Activated CD4-positive, alpha-beta T cell treated with anti-CD3 and anti-CD28 coated beads, Interleukin-2, amount 10 ng/mL, durations not matched to agents 24 days and 14 days (primary cell): ENCODE data around the gene PEX11G. TPM values are rescaled to one million over a fixed set of nuclear protein-coding genes. Genes with fewer than 3 reads are reported as not detected.

ENCODE experiments used
- DNase-seq: peaks from one replicate; pipeline ENCODE4 v3.0.0; 2022
- H3K27ac Mint-ChIP-seq: one replicate; pipeline ENCODE4 v1.8.0; 2022; ENCODE audit warnings: mild to moderate bottlenecking, mixed read lengths
- H3K27me3 Mint-ChIP-seq: one replicate; pipeline ENCODE4 v1.8.0; 2022; ENCODE audit warnings: mixed read lengths
- H3K36me3 Mint-ChIP-seq: one replicate; pipeline ENCODE4 v1.8.0; 2022; ENCODE audit warnings: low read depth, mild to moderate bottlenecking, mixed read lengths
- H3K4me1 Mint-ChIP-seq: one replicate; pipeline ENCODE4 v1.8.0; 2021; ENCODE audit warnings: mixed read lengths
- H3K4me3 Mint-ChIP-seq: one replicate; pipeline ENCODE4 v1.8.0; 2022; ENCODE audit warnings: mild to moderate bottlenecking, moderate library complexity, mixed read lengths
- H3K9me3 Mint-ChIP-seq: one replicate; pipeline ENCODE4 v1.8.0; 2021; ENCODE audit warnings: mixed read lengths
- intact Hi-C: fragments of 100-400 bp; cut with micrococcal nuclease; formaldehyde crosslinking; loops from one replicate; pipeline ENCODE4 v1.15.1; 2023
- total RNA-seq: library from RNA; stranded (reverse); gene quantifications from 2 replicates; pipeline ENCODE4 v1.2.3, GENCODE V29; 2022

PEX11G gene
- total RNA-seq: 1.1 and 1.2 TPM in 2 replicates

DNA sequence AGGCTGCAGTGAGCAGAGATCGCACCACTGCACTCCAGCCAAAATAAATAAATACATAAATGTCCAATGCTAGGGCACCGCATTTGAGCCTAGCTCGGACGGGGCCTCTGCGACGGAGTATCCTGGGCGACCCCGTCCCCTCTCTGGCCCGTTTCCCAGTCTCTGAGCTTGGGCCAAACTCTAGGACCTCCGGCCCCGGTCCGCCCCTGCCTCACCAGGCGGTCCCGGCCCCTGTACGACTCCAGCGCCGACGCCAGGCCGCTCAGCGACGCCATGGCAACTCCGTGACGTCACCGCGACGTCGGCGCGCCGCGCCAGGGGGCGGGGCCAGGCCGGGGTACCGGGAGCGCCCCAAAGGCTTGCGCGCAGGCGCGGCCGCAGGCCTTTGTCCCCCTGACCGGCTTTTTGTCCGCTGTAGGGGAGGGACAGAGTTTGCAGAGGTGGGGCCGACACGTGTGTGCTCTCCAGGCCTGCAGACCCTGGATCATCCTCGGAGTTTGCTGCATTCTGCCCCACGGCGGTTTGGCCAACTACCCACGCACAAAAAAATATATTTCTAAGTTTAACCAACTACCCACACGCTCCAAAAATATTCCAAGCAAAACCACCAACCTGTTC is at the start of gene PEX11G:
Gene PEX11G (minus strand): TSS at position 300 of the 618 bp plus-strand sequence. CDS start 25 bp downstream, at position 275.
- DNase-seq: peak; percentile 98
- Mint-ChIP-seq H3K4me1 (peaks cover 26% of the 10 kb centered on the region), H3K27me3 (no peaks in the 10 kb centered on the region), H3K36me3 (no peaks in the 10 kb centered on the region), H3K27ac (peak within 1 kb of the TSS; percentile 91), H3K9me3 (peaks cover 3% of the 10 kb centered on the region), H3K4me3 (peak within 1 kb of the TSS; percentile 83)
- intact Hi-C loops: loop anchor here (2.0 kb wide), 1 partner anchor 34 kb away; the partner anchor contains the start of gene MCOLN1

DNA sequence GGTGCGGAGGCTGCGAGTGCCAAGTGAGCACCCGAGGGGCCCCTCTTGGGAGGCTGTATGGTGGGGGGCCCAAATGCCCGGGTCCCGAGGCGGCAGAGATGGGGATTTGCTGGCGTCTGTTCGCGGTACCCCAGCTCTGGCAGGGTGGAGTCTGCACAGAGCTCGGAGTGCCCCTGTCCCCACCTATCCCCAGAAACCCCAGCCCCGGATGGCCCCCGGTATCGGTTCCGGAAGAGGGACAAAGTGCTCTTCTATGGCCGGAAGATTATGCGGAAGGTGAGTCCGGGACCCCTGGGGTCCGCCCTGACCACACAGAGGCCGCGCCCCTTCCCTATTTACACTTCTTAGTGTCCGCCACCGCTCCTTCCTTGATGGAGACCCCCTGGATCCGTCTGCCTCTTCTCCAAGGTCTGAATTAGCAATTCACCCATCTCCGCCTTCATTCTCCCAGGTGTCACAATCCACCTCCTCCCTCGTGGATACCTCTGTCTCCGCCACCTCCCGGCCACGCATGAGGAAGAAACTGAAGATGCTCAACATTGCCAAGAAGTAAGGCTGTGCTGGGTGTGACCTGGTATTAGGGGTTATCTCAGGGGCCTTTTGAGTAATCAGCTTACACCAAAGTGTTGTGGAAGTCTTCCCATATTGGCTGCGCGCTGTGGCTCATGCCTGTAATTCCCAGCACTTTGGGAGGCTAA is 47.3 kb upstream of the PEX11G start:
- Mint-ChIP-seq H3K27ac (peak overlapping the region; percentile 89), H3K27me3 (no peaks in the 10 kb centered on the region), H3K4me3 (peak overlapping the region; percentile 96), H3K9me3 (no peaks in the 10 kb centered on the region), H3K36me3 (peaks cover 25% of the 10 kb centered on the region), H3K4me1 (peaks cover 13% of the 10 kb centered on the region)
- intact Hi-C loops: loop anchor here (1.0 to 10.0 kb wide), 2 partner anchors 93 to 141 kb away; partner anchors contain the start of genes PET100 and XAB2
- DNase-seq: no peak

DNA sequence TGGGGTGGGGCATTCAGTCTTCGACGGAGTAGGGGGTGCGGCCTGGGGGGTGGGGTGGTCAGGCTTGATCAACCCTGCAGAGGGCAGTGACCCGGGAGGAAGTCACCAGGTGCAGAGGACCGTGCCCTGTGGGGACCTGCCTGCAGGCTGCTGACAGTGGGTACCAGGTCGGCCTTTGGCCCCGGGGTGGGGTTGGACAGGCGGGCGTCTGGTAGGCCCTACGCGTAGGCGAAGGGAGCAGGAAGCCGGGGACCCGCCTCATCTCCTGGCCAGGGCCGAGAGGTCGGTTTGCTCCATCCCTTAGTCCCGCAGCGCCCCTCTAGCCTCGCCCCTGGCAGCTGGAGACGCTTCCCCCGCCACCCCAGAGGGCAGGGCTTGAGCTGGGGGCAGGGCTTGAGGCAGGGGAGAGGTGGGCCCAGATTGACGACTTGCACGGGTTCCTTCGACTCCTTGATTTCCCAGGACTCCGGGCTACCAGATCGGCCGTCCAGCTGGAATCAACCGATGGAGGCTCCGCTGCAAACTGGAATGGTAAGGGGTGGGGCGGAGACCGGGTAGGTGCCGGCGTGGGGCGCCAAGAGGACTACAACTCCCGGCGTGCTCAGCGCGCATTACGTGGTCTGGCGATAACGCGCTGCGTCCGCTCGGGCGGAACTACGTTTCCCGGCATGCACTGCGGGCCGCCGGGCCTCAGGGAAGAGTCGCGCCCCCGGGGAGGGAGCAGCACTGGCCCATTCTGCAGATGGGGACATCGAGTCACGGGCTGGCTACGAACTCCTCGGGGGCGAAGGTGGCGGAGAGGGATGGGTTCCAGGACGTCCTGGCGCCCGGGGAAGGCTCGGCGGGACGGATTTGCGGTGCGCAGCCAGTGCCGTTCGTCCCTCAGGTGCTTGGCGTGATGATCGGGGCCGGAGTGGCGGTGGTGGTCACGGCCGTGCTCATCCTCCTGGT is 46.5 kb upstream of the PEX11G start, which contains the start of gene PNPLA6:
Gene PNPLA6 (plus strand): TSS at position 671 of the 951 bp plus-strand sequence. CDS start 72 bp downstream, at position 743.
- no peaks in the 10 kb centered on the region for H3K9me3 Mint-ChIP-seq
- peak within 1 kb of the TSS; percentile 89 for H3K27ac Mint-ChIP-seq
- no peaks in the 10 kb centered on the region for H3K27me3 Mint-ChIP-seq
- intact Hi-C loops: loop anchor here (1.0 to 10.0 kb wide), 2 partner anchors 94 to 141 kb away; partner anchors contain the start of genes PET100 and XAB2
- DNase-seq: peak; percentile 98
- H3K4me3 Mint-ChIP-seq: peak within 1 kb of the TSS; percentile 96
- peaks cover 24% of the 10 kb centered on the region for H3K36me3 Mint-ChIP-seq
- H3K4me1 Mint-ChIP-seq: peaks cover 13% of the 10 kb centered on the region

DNA sequence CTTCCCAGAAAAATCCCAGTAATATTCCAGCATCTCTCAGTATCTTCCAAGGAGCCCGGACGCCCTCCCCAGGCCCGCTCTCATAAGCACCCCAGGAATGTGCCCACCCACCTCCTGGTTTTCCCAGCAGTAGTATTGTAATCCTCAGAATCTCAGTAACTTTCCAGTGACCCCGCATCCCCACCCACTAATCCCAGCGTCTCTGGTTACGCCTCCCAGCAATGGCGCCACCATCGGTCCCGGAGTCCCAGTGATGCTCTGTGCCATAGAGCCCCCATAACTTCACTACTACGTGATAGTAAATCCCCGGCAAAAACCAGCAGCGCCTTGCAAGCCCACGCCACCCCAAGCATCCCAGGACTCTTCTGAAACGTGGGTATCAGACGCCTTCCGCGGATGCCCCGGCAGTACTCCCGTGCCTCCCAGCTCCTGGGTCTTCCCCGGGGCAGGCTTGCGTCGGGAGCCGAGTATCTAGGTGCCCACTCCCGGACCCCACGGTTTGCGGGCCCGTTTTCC is 45.8 kb upstream of the PEX11G start:
- Mint-ChIP-seq H3K27me3 (no peaks in the 10 kb centered on the region), H3K4me1 (peaks cover 13% of the 10 kb centered on the region), H3K4me3 (peak overlapping the region; percentile 96), H3K27ac (peak overlapping the region; percentile 80), H3K36me3 (peaks cover 23% of the 10 kb centered on the region), H3K9me3 (no peaks in the 10 kb centered on the region)
- peak; percentile 78 for DNase-seq
- intact Hi-C loops: loop anchor here (1.0 to 10.0 kb wide), 4 partner anchors 12 to 140 kb away; partner anchors contain the start of genes MCOLN1, PET100 and XAB2

DNA sequence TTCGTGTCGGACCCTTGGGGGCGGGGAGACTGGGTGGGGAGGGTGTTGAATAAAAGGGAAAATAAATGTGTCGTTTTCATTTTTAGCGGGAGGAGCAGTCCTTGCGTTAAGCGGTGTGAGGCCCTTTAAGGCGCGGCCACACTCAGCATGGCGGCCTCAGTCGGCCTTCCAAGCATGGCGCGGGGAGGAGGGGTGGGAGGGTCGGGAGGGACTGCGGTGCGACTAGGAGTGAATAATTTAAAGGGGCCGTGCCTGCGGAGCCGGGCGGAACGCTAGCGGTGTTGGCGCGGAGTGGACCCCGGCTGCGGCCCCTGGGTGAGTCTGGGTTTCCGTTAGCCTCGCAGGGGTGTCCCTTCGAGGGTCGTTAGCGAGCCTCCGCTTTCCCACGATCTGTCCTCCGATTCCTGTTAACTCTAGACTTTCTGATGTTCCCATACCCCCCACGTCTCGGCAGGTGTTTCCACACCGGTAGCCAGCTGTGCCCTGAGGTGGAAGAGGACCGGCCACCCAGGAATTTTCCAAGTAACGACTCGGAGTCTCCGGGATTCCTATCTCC is 45.2 kb upstream of the PEX11G start:
- H3K9me3 Mint-ChIP-seq: no peaks in the 10 kb centered on the region
- DNase-seq: peak; percentile 95

DNA sequence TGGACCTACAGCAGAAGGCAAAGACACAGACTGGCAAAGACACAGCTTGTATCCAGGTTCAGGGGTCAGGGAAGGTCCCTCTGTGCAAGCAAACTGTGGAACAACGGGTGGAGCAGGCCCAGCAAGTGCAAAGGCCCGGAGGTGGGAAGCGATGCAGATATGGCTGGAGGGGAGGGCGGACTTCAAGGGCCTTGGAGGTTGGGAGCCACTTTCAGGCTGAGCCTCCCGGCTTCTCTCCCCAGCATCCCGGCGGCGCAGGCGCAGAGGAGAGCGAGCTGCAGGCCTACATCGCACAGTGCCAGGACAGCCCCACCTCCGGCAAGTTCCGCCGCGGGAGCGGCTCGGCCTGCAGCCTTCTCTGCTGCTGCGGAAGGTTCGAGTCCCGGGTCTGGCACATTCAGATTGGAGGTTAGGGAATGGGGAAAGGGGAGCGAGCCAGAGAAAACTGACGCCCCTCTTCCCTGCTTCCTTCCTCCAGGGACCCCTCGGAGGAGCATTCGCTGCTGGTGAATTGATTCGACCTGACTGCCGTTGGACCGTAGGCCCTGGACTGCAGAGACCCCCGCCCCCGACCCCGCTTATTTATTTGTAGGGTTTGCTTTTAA is 44.5 kb upstream of the PEX11G start:
- peaks cover 13% of the 10 kb centered on the region for H3K4me1 Mint-ChIP-seq
- H3K9me3 Mint-ChIP-seq: no peaks in the 10 kb centered on the region
- H3K4me3 Mint-ChIP-seq: peak overlapping the region; percentile 96
- H3K27ac Mint-ChIP-seq: peak overlapping the region; percentile 80
- no peak for DNase-seq
- H3K36me3 Mint-ChIP-seq: peaks cover 21% of the 10 kb centered on the region
- H3K27me3 Mint-ChIP-seq: no peaks in the 10 kb centered on the region
- intact Hi-C loops: loop anchor here (10.0 kb wide), 1 partner anchor 139 kb away; no protein-coding TSS in a partner anchor

More for the DNA sequence above, 45.2 kb upstream of the PEX11G start:
- peaks cover 13% of the 10 kb centered on the region for H3K4me1 Mint-ChIP-seq
- intact Hi-C loops: loop anchor here (1.0 to 10.0 kb wide), 3 partner anchors 12 to 139 kb away; partner anchors contain the start of gene MCOLN1
- peak overlapping the region; percentile 96 for H3K4me3 Mint-ChIP-seq
- H3K27me3 Mint-ChIP-seq: no peaks in the 10 kb centered on the region
- H3K36me3 Mint-ChIP-seq: peaks cover 25% of the 10 kb centered on the region
- peak overlapping the region; percentile 80 for H3K27ac Mint-ChIP-seq

DNA sequence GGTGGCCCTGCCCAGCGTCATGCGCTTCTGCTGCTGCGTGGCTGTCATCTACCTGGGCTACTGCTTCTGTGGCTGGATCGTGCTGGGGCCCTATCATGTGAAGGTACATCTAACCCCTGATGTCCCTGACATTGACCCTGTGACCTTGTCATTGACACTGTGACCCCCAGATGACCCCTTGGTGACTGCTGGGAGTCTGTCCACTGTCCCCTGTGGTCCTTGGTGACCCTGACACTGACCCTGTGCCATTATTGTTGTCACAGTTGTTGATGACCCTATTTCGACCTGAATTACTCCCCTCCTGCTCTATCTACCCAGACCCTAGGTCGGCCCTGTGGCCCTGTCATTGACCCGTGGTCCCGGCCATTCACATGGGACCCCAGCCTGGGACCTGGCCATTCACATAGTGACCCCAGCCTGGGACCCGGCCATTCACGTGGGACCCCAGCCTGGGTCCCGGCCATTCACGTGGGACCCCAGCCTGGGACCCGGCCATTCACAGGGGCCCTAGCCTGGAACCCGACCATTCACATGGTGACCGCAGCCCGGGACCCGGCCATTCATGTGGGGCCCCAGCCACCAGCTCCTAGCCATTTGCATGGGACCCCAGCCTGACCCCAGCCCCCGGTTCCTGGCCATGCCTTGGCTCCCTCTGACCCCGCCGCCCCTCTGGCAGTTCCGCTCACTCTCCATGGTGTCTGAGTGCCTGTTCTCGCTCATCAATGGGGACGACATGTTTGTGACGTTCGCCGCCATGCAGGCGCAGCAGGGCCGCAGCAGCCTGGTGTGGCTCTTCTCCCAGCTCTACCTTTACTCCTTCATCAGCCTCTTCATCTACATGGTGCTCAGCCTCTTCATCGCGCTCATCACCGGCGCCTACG is 41.0 kb upstream of the PEX11G start:
- Mint-ChIP-seq H3K27ac (peak overlapping the region; percentile 53), H3K36me3 (peaks cover 8% of the 10 kb centered on the region), H3K9me3 (no peaks in the 10 kb centered on the region), H3K4me1 (peaks cover 5% of the 10 kb centered on the region), H3K27me3 (no peaks in the 10 kb centered on the region), H3K4me3 (no peak overlapping the region)
- intact Hi-C loops: loop anchor here (10.0 kb wide), 2 partner anchors 135 to 335 kb away; no protein-coding TSS in a partner anchor
- no peak for DNase-seq

DNA sequence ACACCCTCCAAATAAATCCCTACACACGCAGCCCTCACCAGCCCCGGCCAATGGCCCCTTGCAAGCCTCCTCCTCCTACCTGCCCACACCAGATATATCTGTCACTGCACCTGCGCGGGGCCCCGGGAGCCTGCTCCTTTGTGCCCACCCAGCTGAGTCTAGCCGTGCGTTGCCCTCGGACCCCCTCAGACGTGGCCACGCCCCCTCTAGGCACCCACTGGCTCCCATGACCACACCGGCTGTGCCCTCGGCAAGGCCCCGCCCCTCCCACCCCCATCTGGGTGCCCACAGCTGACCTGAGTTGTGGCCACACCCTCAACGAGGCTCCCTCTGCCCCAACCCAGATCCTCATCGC is 40.4 kb upstream of the PEX11G start:
- Mint-ChIP-seq H3K27me3 (no peaks in the 10 kb centered on the region), H3K4me1 (peaks cover 2% of the 10 kb centered on the region), H3K9me3 (no peaks in the 10 kb centered on the region), H3K36me3 (peaks cover 8% of the 10 kb centered on the region), H3K27ac (no peak overlapping the region), H3K4me3 (no peak overlapping the region)
- intact Hi-C loops: loop anchor here (10.0 kb wide), 1 partner anchor 334 kb away; no protein-coding TSS in a partner anchor
- no peak for DNase-seq

DNA sequence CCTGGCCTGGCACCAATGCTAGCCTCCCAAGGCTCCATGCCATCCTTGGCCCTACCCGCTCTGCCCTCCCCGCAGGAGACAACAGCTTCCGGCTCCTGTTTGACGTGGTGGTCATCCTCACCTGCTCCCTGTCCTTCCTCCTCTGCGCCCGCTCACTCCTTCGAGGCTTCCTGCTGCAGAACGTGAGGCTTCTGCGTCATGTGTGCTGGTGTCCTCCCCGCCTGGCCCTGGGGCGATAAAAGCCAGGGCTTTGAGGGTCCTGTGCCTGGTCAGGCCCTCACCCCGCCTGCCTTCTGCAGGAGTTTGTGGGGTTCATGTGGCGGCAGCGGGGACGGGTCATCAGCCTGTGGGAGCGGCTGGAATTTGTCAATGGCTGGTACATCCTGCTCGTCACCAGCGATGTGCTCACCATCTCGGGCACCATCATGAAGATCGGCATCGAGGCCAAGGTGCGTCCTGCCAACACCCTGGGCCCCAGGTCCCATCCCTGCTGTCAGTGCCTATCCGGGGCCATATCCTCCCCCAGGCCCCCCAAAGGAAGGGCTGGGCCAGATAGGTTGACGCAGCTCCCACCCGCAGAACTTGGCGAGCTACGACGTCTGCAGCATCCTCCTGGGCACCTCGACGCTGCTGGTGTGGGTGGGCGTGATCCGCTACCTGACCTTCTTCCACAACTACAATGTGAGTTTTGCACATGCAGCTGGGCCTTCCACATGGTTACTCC is 39.8 kb upstream of the PEX11G start:
- Mint-ChIP-seq H3K27me3 (no peaks in the 10 kb centered on the region), H3K4me3 (no peak overlapping the region), H3K9me3 (no peaks in the 10 kb centered on the region), H3K36me3 (peaks cover 8% of the 10 kb centered on the region), H3K27ac (no peak overlapping the region), H3K4me1 (peaks cover under 1% of the 10 kb centered on the region)
- DNase-seq: no peak
- intact Hi-C loops: loop anchor here (10.0 kb wide), 1 partner anchor 334 kb away; no protein-coding TSS in a partner anchor

DNA sequence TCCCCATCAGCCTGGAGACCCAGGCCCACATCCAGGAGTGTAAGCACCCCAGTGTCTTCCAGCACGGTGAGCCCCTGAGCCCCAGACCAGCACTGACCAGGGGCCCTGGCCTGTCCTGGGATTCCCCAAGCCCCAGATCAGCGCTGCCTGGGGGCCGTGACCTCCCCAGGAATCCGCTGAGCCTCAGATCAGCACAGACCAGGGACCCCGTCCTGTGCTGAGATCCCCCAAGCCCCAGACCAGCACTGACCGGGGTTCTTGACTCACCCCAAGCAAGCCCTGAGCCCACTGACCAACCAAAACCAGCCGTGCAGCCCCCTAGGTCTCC is 39.3 kb upstream of the PEX11G start:
- Mint-ChIP-seq H3K27me3 (no peaks in the 10 kb centered on the region), H3K9me3 (no peaks in the 10 kb centered on the region), H3K4me1 (peaks cover 3% of the 10 kb centered on the region), H3K27ac (no peak overlapping the region), H3K36me3 (peaks cover 8% of the 10 kb centered on the region), H3K4me3 (no peak overlapping the region)
- DNase-seq: no peak
- intact Hi-C loops: loop anchor here (10.0 kb wide), 1 partner anchor 333 kb away; no protein-coding TSS in a partner anchor

DNA sequence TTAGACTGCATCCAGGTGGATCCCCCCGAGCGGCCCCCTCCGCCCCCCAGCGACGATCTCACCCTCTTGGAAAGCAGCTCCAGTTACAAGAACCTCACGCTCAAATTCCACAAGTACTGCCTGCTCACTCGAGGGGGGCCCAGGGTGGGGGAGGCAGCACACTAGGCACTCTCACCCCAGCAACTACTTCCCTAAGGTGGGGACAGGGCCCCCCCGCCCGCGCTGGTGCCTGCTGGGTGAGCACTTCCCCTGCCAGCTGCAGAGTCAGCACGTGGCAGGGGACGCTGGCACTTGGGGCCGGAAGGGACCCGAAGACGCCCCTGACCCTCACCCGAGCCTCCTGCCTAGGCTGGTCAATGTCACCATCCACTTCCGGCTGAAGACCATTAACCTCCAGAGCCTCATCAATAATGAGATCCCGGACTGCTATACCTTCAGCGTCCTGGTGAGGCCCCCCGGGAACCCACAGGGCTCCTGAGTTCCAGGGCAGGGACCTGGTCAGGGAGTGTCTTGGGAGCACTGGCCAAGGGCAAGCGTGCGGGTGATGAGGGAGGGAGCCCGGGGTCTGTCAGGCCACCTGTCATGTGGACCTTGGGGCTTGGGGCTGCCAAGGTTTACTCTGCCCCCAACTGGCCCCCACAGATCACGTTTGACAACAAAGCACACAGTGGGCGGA is 38.8 kb upstream of the PEX11G start:
- Mint-ChIP-seq H3K27ac (no peak overlapping the region), H3K4me3 (no peak overlapping the region), H3K36me3 (peaks cover 8% of the 10 kb centered on the region), H3K4me1 (peaks cover 3% of the 10 kb centered on the region), H3K9me3 (no peaks in the 10 kb centered on the region), H3K27me3 (no peaks in the 10 kb centered on the region)
- no peak for DNase-seq
- intact Hi-C loops: loop anchor here (10.0 kb wide), 1 partner anchor 333 kb away; no protein-coding TSS in a partner anchor
